Glutamatergic neuron (in vitro differentiated cells): Measurements from ENCODE around the gene TMCC2. TPM values are rescaled to one million over a fixed set of nuclear protein-coding genes. Genes with fewer than 3 reads are reported as not detected.
"Not testable (repeated sequence)": the region's sequence is repeated elsewhere in the genome, so short reads cannot be mapped to it uniquely, and the experiment has no call there.

Source experiments
- DNase-seq: peaks from one replicate; pipeline ENCODE4 v3.0.0; 2022
- H3K27ac Mint-ChIP-seq: one replicate; pipeline ENCODE4 v1.8.0; 2020; ENCODE audit warnings: mild to moderate bottlenecking, mixed read lengths, inconsistent platforms; ENCODE audit not compliant: unreplicated experiment
- H3K27me3 Mint-ChIP-seq: one replicate; pipeline ENCODE4 v1.8.0; 2020; ENCODE audit warnings: mild to moderate bottlenecking, moderate library complexity, mixed read lengths, inconsistent platforms; ENCODE audit not compliant: unreplicated experiment
- H3K36me3 Mint-ChIP-seq: one replicate; pipeline ENCODE4 v1.8.0; 2020; ENCODE audit warnings: mild to moderate bottlenecking, mixed read lengths, inconsistent platforms; ENCODE audit not compliant: unreplicated experiment
- H3K4me1 Mint-ChIP-seq: one replicate; pipeline ENCODE4 v1.8.0; 2020; ENCODE audit warnings: mild to moderate bottlenecking, low read depth, mixed read lengths, inconsistent platforms; ENCODE audit not compliant: unreplicated experiment
- H3K4me3 Mint-ChIP-seq: one replicate; pipeline ENCODE4 v1.8.0; 2020; ENCODE audit warnings: mild to moderate bottlenecking, mixed read lengths, inconsistent platforms; ENCODE audit not compliant: unreplicated experiment
- H3K9me3 Mint-ChIP-seq: one replicate; pipeline ENCODE4 v1.8.0; 2020; ENCODE audit warnings: mild to moderate bottlenecking, moderate library complexity, mixed read lengths, inconsistent platforms; ENCODE audit not compliant: unreplicated experiment
- CTCF ChIP-seq: fragments of 200-600 bp; sonication (generic); IDR thresholded peaks from one replicate; pipeline ENCODE4 v1.5.0; 2021; ENCODE audit not compliant: partially characterized antibody, unreplicated experiment
- long read RNA-seq: library from polyadenylated mRNA; unstranded; transcript quantifications from one replicate; pipeline ENCODE4 v2.0.0, GENCODE V29; 2020; ENCODE audit not compliant: unreplicated experiment
- total RNA-seq: library from RNA; stranded (reverse); fragmentation: NEBNext Ultra II Directional; extraction: Animal tissue kit (Norgen Biotek cat#: 25700); gene quantifications from one replicate; pipeline ENCODE4 v1.2.1, GENCODE V29; 2021; ENCODE audit not compliant: unreplicated experiment

The TMCC2 gene
- 80.1 TPM for total RNA-seq
- long read RNA-seq, partial matches to known transcripts: 0 of 9 reads
- long read RNA-seq, other reads (novel, unspliced or antisense): 4 of 9 reads

- H3K4me1 Mint-ChIP-seq: peaks cover 17% of the 10 kb centered on the region
- H3K27me3 Mint-ChIP-seq: peaks cover 3% of the 10 kb centered on the region
- H3K9me3 Mint-ChIP-seq: no peaks in the 10 kb centered on the region
- DNase-seq: peak; percentile 97
- H3K36me3 Mint-ChIP-seq: no peaks in the 10 kb centered on the region
- no peak for TF ChIP-seq CTCF
- peak within 1 kb of the TSS; percentile 82 for H3K27ac Mint-ChIP-seq
- peak within 1 kb of the TSS; percentile 98 for H3K4me3 Mint-ChIP-seq
Observed at GRCh38 chr1:205227584-205228013, at the start of gene TMCC2. TSS of gene TMCC2 (plus strand) at chr1:205227946. CDS start at chr1:205228565, 619 bp downstream.

- DNase-seq: no peak
- no peaks in the 10 kb centered on the region for H3K27me3 Mint-ChIP-seq
- no peak overlapping the region for H3K4me3 Mint-ChIP-seq
- H3K4me1 Mint-ChIP-seq: peaks cover 10% of the 10 kb centered on the region
- no peak for TF ChIP-seq CTCF
- H3K36me3 Mint-ChIP-seq: no peaks in the 10 kb centered on the region
- H3K9me3 Mint-ChIP-seq: no peaks in the 10 kb centered on the region
- H3K27ac Mint-ChIP-seq: no peak overlapping the region
Observed at GRCh38 chr1:205179842-205180241, 47.9 kb upstream of the TMCC2 start.

- H3K9me3 Mint-ChIP-seq, H3K36me3 Mint-ChIP-seq, H3K27ac Mint-ChIP-seq, H3K4me1 Mint-ChIP-seq, H3K4me3 Mint-ChIP-seq, H3K27me3 Mint-ChIP-seq, DNase-seq: not testable (repeated sequence)
Observed at GRCh38 chr1:205180331-205180730, 47.4 kb upstream of the TMCC2 start.

GRCh38 chr1:205182930-205183329 lies 44.8 kb upstream of the TMCC2 start:
- Mint-ChIP-seq H3K4me1 (peaks cover 17% of the 10 kb centered on the region), H3K4me3 (no peak overlapping the region), H3K27ac (no peak overlapping the region), H3K36me3 (no peaks in the 10 kb centered on the region), H3K9me3 (no peaks in the 10 kb centered on the region), H3K27me3 (no peaks in the 10 kb centered on the region)
- no peak for TF ChIP-seq CTCF
- DNase-seq: no peak

- no peaks in the 10 kb centered on the region for H3K27me3 Mint-ChIP-seq
- H3K4me1 Mint-ChIP-seq: peaks cover 20% of the 10 kb centered on the region
- H3K27ac Mint-ChIP-seq: no peak overlapping the region
- H3K36me3 Mint-ChIP-seq: no peaks in the 10 kb centered on the region
- H3K9me3 Mint-ChIP-seq: no peaks in the 10 kb centered on the region
- DNase-seq: no peak
- H3K4me3 Mint-ChIP-seq: no peak overlapping the region
- TF ChIP-seq CTCF: no peak
Observed at GRCh38 chr1:205183676-205184335, 43.9 kb upstream of the TMCC2 start.
